H9 (cell line): ENCODE results near the gene NRP2. TPM values are rescaled to one million over a fixed set of nuclear protein-coding genes. Genes with fewer than 3 reads are reported as not detected.

Experiments used
- DNase-seq: peaks from one replicate; pipeline ENCODE4 v3.0.0-alpha.2; 2017
- H2AFZ ChIP-seq: one replicate; pipeline ENCODE4 v1.6.1; 2013; ENCODE audit warnings: mild to moderate bottlenecking, low read length, control low read depth, moderate library complexity
- H2AK5ac ChIP-seq: 2 replicates; pipeline ENCODE4 v1.6.1; 2013; ENCODE audit warnings: low read length, control low read depth, mixed read lengths; ENCODE audit not compliant: insufficient read length
- H2BK120ac ChIP-seq: one replicate; pipeline ENCODE4 v1.6.1; 2013; ENCODE audit warnings: low read depth, mild to moderate bottlenecking, low read length, control low read depth, inconsistent platforms; ENCODE audit not compliant: poor library complexity, severe bottlenecking
- H2BK12ac ChIP-seq: 2 replicates; pipeline ENCODE4 v1.6.1; 2013; ENCODE audit warnings: low read length, control low read depth, mixed read lengths, low read depth; ENCODE audit not compliant: insufficient read length
- H2BK15ac ChIP-seq: 2 replicates; pipeline ENCODE4 v1.6.1; 2013; ENCODE audit warnings: low read depth, low read length, control low read depth
- H2BK20ac ChIP-seq: one replicate; pipeline ENCODE4 v1.6.1; 2013; ENCODE audit warnings: low read depth, mild to moderate bottlenecking, low read length, control low read depth, inconsistent platforms; ENCODE audit not compliant: poor library complexity, severe bottlenecking
- H2BK5ac ChIP-seq: 2 replicates; pipeline ENCODE4 v1.6.1; 2013; ENCODE audit warnings: low read length, control low read depth, mixed read lengths; ENCODE audit not compliant: insufficient read length
- H3K14ac ChIP-seq: 2 replicates; pipeline ENCODE4 v1.6.1; 2013; ENCODE audit warnings: low read length, control low read depth; ENCODE audit not compliant: insufficient read depth
- H3K18ac ChIP-seq: 2 replicates; pipeline ENCODE4 v1.6.1; 2013; ENCODE audit warnings: low read depth, mild to moderate bottlenecking, mixed read lengths, low read length, control low read depth; ENCODE audit not compliant: insufficient read length
- H3K23ac ChIP-seq: 2 replicates; pipeline ENCODE4 v1.6.1; 2013; ENCODE audit warnings: low read length, control low read depth, mixed read lengths, low read depth; ENCODE audit not compliant: insufficient read length
- H3K23me2 ChIP-seq: 2 replicates; pipeline ENCODE4 v1.6.1; 2013; ENCODE audit warnings: low read depth, mild to moderate bottlenecking, mixed read lengths, low read length, control low read depth; ENCODE audit not compliant: insufficient read length, poor library complexity, severe bottlenecking
- H3K27ac ChIP-seq: 2 replicates; pipeline ENCODE4 v1.5.1; 2013; ENCODE audit warnings: low read length, control low read depth, mixed read lengths, low read depth; ENCODE audit not compliant: insufficient read length
- H3K27me3 ChIP-seq: 2 replicates; pipeline ENCODE4 v1.6.1; 2013; ENCODE audit warnings: low read length, control low read depth, inconsistent platforms; ENCODE audit not compliant: insufficient read depth
- H3K4ac ChIP-seq: 2 replicates; pipeline ENCODE4 v1.6.1; 2013; ENCODE audit warnings: low read depth, mild to moderate bottlenecking, control low read depth, inconsistent platforms, low read length, moderate library complexity
- H3K4me1 ChIP-seq: 2 replicates; pipeline ENCODE4 v1.6.1; 2013; ENCODE audit warnings: low read length, control low read depth, inconsistent platforms; ENCODE audit not compliant: insufficient read depth
- H3K4me2 ChIP-seq: 2 replicates; pipeline ENCODE4 v1.6.1; 2013; ENCODE audit warnings: low read length, control low read depth, mixed read lengths; ENCODE audit not compliant: insufficient read length, insufficient read depth
- H3K56ac ChIP-seq: 2 replicates; pipeline ENCODE4 v1.6.1; 2013; ENCODE audit warnings: low read depth, mild to moderate bottlenecking, mixed read lengths, low read length, control low read depth; ENCODE audit not compliant: insufficient read length
- H3K79me1 ChIP-seq: 2 replicates; pipeline ENCODE4 v1.6.1; 2013; ENCODE audit warnings: low read depth, mild to moderate bottlenecking, moderate library complexity, low read length, control low read depth, inconsistent platforms; ENCODE audit not compliant: insufficient read depth, poor library complexity, severe bottlenecking
- H3K79me2 ChIP-seq: 2 replicates; pipeline ENCODE4 v1.6.1; 2013; ENCODE audit warnings: low read length, control low read depth, inconsistent platforms; ENCODE audit not compliant: insufficient read depth
- H3K9ac ChIP-seq: 2 replicates; pipeline ENCODE4 v1.6.1; 2013; ENCODE audit warnings: low read length, control low read depth, mixed read lengths; ENCODE audit not compliant: insufficient read length; ENCODE audit errors: extremely low read depth
- H3K9me3 ChIP-seq: one replicate; pipeline ENCODE4 v1.6.1; 2013; ENCODE audit warnings: low read depth, low read length, inconsistent platforms; ENCODE audit not compliant: control insufficient read depth
- H3T11ph ChIP-seq: one replicate; pipeline ENCODE4 v1.6.1; 2013; ENCODE audit warnings: mild to moderate bottlenecking, low read length, control low read depth, inconsistent platforms
- H4K20me1 ChIP-seq: one replicate; pipeline ENCODE4 v1.6.1; 2013; ENCODE audit not compliant: control insufficient read depth, insufficient read length, insufficient read depth
- H4K5ac ChIP-seq: 2 replicates; pipeline ENCODE4 v1.6.1; 2013; ENCODE audit warnings: low read depth, mild to moderate bottlenecking, mixed read lengths, low read length, control low read depth; ENCODE audit not compliant: insufficient read length
- H4K8ac ChIP-seq: replicated peaks from 2 replicates; pipeline ENCODE4 v1.6.1; 2013; ENCODE audit warnings: low read length, control low read depth, mixed read lengths, low read depth; ENCODE audit not compliant: insufficient read length
- H4K91ac ChIP-seq: 2 replicates; pipeline ENCODE4 v1.6.1; 2013; ENCODE audit warnings: low read depth, mild to moderate bottlenecking, moderate library complexity, mixed read lengths, low read length, control low read depth; ENCODE audit not compliant: insufficient read length
- H3K27ac Mint-ChIP-seq, 3 experiments: 2 replicates in 2 of 3; 3 replicates in 1 of 3; pipeline ENCODE4 v1.8.0; 2020 to 2021; ENCODE audit warnings: mixed read lengths in 3 of 3, mild to moderate bottlenecking in 1 of 3, moderate library complexity in 1 of 3
- H3K27me3 Mint-ChIP-seq: 2 replicates; pipeline ENCODE4 v1.8.0; 2021; ENCODE audit warnings: low read depth, mild to moderate bottlenecking, moderate library complexity, mixed read lengths
- H3K36me3 Mint-ChIP-seq, 3 experiments: 2 replicates in 2 of 3; 3 replicates in 1 of 3; pipeline ENCODE4 v1.8.0; 2020 to 2021; ENCODE audit warnings: low read depth in 3 of 3, mixed read lengths in 3 of 3; ENCODE audit not compliant: insufficient read depth in 1 of 3
- H3K4me1 Mint-ChIP-seq, 2 experiments: 2 replicates each; pipeline ENCODE4 v1.8.0; 2020; ENCODE audit warnings: mixed read lengths in 2 of 2
- H3K4me3 Mint-ChIP-seq, 2 experiments: 2 replicates in 1 of 2; 3 replicates in 1 of 2; pipeline ENCODE4 v1.8.0; 2020 to 2021; ENCODE audit warnings: mild to moderate bottlenecking in 2 of 2, mixed read lengths in 2 of 2, moderate library complexity in 1 of 2
- H3K9me3 Mint-ChIP-seq, 2 experiments: 2 replicates in 1 of 2; 3 replicates in 1 of 2; pipeline ENCODE4 v1.8.0; 2020; ENCODE audit warnings: mild to moderate bottlenecking in 2 of 2, mixed read lengths in 2 of 2, moderate library complexity in 1 of 2
- CTCF ChIP-seq: fragments of 200-600 bp; sonication (generic); conservative IDR thresholded peaks from 3 replicates; pipeline ENCODE4 v1.8.0; 2021; ENCODE audit warnings: antibody characterized with exemption, mild to moderate bottlenecking
- WGBS: extraction: QIAGEN DNeasy Blood & Tissue Kit; methylation state at CpG from one replicate; pipeline ENCODE4 v1.1.7; 2013; ENCODE audit warnings: missing lambda C conversion rate, low lambda C conversion rate, mixed read lengths; ENCODE audit not compliant: insufficient read length; ENCODE audit errors: extremely low coverage; 5-methylcytosine and 5-hydroxymethylcytosine counted together
- total RNA-seq: library from RNA; stranded (reverse); gene quantifications from 2 replicates; pipeline ENCODE4 v1.2.1, GENCODE V29; 2021

NRP2 gene
- total RNA-seq, 1 experiment from 2014 or later: 19.7 TPM

- Histone ChIP-seq H3K23me2 (no peaks in the 10 kb centered on the region), H2AK5ac (no peak overlapping the region), H2AFZ (no peak overlapping the region), H3K4ac (no peak overlapping the region), H4K5ac (no peak overlapping the region), H3K56ac (no peak overlapping the region), H3K79me2 (no peaks in the 10 kb centered on the region), H3K18ac (no peak overlapping the region), H4K91ac (no peak overlapping the region), H3T11ph (no peak overlapping the region), H2BK5ac (no peak overlapping the region), H3K4me2 (no peak overlapping the region), H2BK12ac (no peak overlapping the region), H4K20me1 (no peaks in the 10 kb centered on the region), H3K27me3 (no peaks in the 10 kb centered on the region), H2BK20ac (no peak overlapping the region), H3K23ac (no peak overlapping the region), H3K14ac (no peak overlapping the region), H3K9ac (no peak overlapping the region), H3K79me1 (no peaks in the 10 kb centered on the region), H4K8ac (no peak overlapping the region), H2BK120ac (no peak overlapping the region), H3K4me1 (no peaks in the 10 kb centered on the region), H3K9me3 (no peaks in the 10 kb centered on the region), H3K27ac (no peak overlapping the region), H2BK15ac (no peak overlapping the region)
- no peak for TF ChIP-seq CTCF
- peaks cover 2% of the 10 kb centered on the region; the same call in 1 of the 2 replicates for H3K27me3 Mint-ChIP-seq
- H3K27ac Mint-ChIP-seq: no peak overlapping the region
- peaks cover 28 to 50% (median 45%) of the 10 kb centered on the region in 3 experiments for H3K36me3 Mint-ChIP-seq
- H3K9me3 Mint-ChIP-seq: no peaks in the 10 kb centered on the region
- peaks cover 13 to 16% of the 10 kb centered on the region in 2 experiments for H3K4me1 Mint-ChIP-seq
- no peak overlapping the region for H3K4me3 Mint-ChIP-seq
- no CpG with 5 or more reads among the region's 4 CpGs for WGBS
- no peak for DNase-seq
These were observed 59.1 kb downstream of the NRP2 start for GRCh38 chr2:205741256-205741978.
